HG03460 (cell line): ENCODE results near the gene PARN.

Experiments
- ATAC-seq: cut with Tn5 transposase; IDR thresholded peaks from one replicate; pipeline ENCODE4 v1.9.1; 2021; ENCODE audit not compliant: unreplicated experiment

Gene PARN

GRCh38 chr16:14530046-14530445, 100.0 kb downstream of the PARN start:
- no peak for ATAC-seq

DNA sequence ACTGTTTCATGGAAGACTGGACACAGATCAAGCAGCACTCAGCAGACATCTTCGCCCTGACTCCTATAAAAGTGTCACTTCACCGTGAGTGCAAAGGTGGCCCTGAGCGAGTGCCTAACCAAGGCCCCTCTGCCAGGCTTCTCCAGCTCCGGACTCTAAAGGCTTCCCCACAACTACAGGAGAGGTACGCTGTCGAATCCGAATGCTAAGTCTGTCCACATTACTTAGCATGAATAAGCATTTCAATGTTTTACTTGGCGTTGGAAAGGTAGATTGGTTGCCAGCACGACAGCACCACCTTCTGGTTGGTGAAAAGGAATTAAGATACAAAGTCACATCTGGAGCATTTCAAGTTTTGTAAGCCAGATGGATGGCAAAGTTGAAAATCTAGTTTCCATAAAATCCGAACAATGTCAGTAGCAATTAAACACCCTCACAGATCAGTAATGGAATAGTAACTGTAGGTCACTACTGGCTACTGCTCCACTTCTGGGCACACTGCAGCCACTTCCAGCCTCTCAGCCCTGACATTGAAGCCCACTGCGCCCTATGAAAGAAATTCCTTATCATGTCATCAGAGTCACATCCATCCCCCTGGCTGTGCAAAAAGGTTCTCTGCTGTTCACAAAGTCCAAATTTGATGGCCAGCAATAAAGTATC, 100.9 kb downstream of the PARN start:
- ATAC-seq, result peak; percentile 68

GRCh38 chr16:14528306-14528705, 101.8 kb downstream of the PARN start:
- ATAC-seq, result no peak

DNA sequence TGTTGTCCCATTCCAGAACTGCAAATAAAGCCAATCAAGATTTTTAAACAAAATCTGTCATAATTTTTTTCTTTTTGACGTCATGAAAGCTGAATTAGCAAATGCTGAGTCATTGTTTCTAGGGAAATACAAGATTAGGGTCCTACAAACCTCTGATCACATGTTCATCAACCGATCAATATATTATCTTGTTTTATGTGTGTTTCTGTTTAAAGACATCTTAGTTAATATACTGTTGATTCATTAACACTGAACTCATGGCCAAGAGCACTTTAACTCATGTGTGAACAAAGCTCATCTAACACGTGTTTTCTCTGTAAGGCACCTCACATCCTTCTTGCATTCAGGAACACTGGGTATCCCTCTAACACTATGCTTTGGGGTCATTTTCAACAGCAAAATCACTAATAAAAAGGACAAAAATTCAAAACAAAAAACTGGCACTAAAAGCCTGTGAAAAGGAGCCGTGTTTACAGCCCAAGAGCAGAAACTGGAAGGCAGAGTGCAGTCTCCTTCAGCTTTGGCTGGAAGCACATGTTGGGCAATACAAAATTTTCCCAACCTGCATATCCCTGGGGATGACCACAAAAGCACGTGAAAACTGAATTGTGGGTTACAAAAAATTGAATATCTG, 102.5 kb downstream of the PARN start:
- ATAC-seq, result no peak

DNA sequence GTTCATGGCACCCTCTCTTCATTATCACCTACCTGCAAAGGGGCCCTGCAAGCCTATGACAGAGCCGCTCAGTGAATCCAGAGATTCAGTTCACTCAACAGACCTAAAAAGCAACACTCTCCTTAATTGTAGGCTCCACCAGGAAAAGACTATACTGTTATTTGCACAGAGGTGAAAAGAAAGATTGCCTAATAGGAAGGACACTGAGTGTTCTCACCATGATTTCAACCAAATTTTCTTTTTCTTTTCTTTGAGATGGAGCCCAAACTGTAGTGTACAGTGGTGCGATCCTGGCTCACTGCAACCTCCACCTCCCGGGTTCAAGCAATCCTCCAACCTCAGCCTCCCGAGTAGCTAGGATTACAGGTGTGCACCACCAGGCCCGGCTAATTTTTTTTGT, 104.5 kb downstream of the PARN start:
- ATAC-seq, result no peak

DNA sequence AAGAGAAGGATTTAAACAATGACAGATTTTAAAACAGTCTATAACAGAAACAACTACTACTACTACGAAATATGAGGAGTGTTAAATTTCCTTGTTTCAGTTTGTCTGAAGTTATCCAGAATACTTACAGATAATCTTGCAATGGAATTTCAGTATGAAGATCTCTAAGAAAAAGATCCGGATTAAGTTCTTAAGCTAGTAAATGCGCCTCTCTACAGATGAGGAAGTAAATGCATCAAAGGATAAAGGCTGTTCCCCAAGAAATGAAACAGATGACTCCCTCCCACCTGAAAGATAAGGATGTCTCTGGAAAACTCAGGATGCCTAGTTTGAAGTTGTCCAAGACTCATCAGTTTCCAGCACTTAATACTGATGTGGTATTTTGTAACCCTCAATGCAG, 105.1 kb downstream of the PARN start:
- no peak for ATAC-seq

DNA sequence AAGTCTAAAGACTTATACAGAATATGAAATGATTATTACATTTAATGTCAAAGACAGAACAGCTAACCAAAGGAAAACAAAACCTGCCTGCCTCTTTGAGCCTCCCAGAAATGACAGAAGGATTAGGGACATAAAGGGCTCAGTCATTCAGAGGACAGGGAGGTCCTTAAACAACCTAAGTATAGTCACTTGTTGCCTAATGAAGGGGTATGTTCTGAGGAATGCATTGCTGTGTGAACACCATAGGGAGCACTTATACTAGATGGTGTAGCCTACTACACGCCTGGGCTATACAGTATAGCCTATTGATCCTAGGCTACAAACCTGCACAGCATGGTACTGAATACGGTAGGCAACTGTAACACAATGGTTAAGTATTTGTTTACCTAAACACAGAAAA, 106.4 kb downstream of the PARN start:
- ATAC-seq, result no peak

DNA sequence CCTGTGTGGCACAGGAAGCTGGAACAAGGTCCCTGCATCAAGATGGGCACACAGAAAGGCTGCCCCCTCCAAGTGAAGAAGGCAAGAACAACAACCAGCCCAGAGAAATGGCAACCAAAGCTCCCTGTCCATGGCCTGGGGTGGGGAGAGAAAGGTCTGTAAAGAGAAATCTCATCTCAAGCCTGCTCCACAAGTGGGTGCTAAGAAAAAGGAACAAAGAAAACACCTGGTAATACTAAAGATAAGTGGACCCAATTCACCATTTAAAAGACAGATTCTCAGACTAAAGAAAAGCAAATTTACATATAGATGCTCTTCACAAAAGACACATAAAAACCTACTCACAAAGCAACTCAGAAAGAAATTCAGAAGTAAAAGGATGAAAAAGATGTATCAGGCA, 107.4 kb downstream of the PARN start:
- ATAC-seq, result no peak

DNA sequence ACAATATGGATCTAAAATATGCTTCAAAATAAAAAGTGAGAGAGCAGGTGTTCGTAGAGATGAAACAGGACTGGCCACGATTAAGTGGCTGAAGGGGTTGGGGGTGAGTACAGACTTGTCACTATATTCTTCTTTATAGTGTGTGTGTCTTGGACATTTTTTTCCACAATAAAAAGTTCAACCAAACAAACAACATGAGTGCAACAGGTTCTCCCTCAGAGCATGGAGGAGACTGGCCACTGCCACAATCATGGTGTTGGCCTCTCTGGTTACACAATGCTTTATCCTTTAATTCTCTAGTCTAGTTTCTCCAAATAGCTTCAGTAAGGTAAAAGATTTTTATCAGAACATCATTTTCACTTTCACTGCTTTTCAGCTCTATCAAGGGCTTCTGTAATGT, 109.3 kb downstream of the PARN start:
- ATAC-seq, result no peak

GRCh38 chr16:14514967-14515366, 115.1 kb downstream of the PARN start:
- no peak for ATAC-seq

DNA sequence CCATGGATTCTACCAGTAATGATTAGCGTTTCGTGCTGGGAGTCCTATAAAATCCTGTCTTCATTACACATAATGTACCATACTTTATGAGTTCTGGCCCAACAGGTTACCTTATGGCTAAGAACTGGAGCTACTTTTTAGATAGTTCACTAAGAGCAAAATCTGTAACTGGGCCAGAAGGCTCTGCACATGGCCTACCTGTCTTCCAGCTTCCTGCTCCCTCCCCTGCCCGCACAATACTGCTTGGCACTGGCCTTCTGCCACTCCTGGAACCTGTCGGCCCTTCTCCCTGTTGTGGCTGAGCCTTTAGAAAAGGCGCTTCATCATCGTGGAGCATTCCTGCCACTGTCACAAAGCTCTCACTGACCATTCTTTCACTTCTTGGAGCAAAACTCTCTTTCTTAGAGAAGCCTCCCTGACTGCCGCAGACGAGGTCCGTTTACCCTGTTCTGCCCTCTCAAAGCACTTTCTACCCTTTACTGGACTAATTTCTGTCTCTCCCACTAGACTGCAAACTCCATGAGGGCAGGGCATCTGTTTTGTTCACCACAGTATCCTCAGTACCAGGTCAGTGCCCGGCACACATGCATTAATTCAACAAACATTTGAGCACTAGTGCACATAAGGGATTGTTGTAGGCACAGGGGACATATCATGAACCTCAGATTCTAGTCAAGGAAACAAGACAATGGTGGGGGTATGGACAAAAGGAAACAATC, 116.5 kb downstream of the PARN start:
- no peak for ATAC-seq

GRCh38 chr16:14511800-14512135, 118.3 kb downstream of the PARN start:
- ATAC-seq, result no peak

- ATAC-seq, result no peak
These were observed 118.9 kb downstream of the PARN start for GRCh38 chr16:14510939-14511799.

- ATAC-seq, result no peak
These were observed 119.5 kb downstream of the PARN start for GRCh38 chr16:14510581-14510938.

DNA sequence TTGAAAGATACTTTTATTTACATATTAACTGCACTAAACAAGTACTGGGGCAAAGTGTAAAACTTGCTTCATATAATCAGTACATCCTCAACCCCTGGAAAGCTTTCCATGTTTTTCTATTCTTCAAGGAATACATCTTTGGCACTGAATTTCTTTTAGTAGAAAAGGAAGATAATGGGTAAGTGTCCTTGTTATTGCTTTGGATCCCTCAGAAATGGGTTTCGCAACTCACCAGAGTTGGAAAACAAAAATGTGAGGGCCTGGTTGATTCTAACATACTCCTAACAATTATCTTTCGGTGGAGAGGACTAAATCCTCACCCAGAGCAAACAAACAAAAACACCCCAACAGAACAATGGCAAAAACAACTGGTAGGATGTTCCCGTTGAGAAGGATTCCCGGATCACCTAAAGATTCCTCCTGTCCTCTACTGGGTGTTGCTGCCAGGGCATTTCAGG, 120.4 kb downstream of the PARN start:
- ATAC-seq, result no peak

DNA sequence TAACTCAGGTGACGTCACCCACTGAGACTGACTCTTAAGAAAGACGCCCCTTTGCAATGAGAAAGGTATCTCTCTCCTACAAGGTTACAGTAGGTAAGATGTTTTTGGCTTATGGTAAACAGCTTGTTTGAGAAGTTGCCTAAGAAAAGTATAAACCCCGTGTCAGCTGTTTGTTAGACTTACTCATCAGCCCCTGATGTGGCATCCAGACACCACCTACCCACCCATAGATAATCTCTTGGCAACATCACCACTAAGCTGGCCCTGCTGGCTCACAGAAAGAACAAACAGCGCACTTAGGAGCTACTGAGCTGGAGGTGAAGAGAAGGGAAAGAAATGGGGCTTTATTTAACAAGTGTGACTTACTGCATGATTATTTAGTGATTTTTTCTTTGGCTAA, 121.0 kb downstream of the PARN start:
- no peak for ATAC-seq

GRCh38 chr16:14505846-14506245, 124.2 kb downstream of the PARN start:
- no peak for ATAC-seq

GRCh38 chr16:14502932-14503741, 126.9 kb downstream of the PARN start:
- peak; percentile 49 for ATAC-seq

GRCh38 chr16:14502256-14502875, 127.7 kb downstream of the PARN start:
- no peak for ATAC-seq
